ENCODE data around the gene CHCHD5. TPM values are rescaled to one million over a fixed set of nuclear protein-coding genes. Genes with fewer than 3 reads are reported as not detected.
A peak's percentile ranks its signal among the peaks of the same experiment; 100 is the strongest.
"Not testable (repeated sequence)": the region's sequence is repeated elsewhere in the genome, so short reads cannot be mapped to it uniquely, and the experiment has no call there.

The CHCHD5 gene, protein sequence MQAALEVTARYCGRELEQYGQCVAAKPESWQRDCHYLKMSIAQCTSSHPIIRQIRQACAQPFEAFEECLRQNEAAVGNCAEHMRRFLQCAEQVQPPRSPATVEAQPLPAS
- total RNA-seq: 10.4 TPM

DNA sequence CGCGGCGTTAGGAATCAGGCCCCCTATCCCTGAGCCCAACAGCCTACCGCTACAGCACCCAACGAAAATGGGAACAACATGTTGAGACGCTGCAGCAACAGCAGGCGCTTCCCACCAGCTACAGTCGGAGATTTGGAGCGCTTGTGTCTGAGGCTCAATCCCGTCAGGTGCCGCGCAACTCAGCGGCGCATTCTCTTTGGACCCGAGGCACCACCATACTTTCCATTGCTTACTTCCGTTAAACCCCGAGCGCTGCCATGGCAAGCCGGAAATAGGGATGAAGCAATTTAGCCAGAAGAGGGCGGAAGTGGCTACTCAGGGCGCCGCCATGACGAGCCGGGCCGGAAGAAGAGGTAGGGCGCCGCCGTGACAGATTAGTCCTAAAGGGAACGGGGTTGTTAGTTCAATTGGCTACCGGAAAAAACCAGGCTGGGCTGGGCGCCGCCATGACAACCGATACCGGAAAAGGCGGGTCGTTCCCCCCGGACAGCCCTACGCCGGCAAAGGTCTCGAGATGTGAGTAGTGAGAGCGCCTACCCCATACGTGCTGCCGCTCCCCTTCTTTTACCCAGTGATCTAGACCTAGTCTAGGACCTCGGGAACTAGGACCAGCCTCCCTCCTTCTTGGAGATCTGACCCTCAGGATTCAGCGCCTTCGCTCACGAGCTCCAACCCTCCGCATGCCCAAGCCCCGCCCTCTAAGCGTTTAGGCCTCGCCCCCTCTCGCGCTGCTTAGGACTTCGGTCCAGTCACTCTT lies at the start of gene CHCHD5:
Gene CHCHD5 (plus strand): TSS at position 476 of the 757 bp plus-strand sequence. CDS start 39 bp downstream, at position 515.
- Histone ChIP-seq H3K4me3 (ENCODE audit: low read length in 3 of 3) (peak within 1 kb of the TSS; percentile 97 to 98 (median 98)), H3K27me3 (ENCODE audit: control insufficient read depth in 3 of 3, insufficient read depth in 3 of 3, low read length in 3 of 3) (no peaks in the 10 kb centered on the region), H3K36me3 (ENCODE audit: control insufficient read depth in 3 of 3, insufficient read depth in 3 of 3, low read length in 3 of 3) (peaks cover 12% of the 10 kb centered on the region in 3 donors), H3K9me3 (ENCODE audit: control insufficient read depth in 3 of 3, low read length in 3 of 3) (no peaks in the 10 kb centered on the region), H3K9ac (ENCODE audit: low read depth in 1 of 3, low read length in 3 of 3) (peak within 1 kb of the TSS; percentile 90 to 96 (median 96)), H3K27ac (ENCODE audit: low read depth, low read length) (peak within 1 kb of the TSS; percentile 98), H3K4me1 (ENCODE audit: control insufficient read depth in 3 of 3, insufficient read depth in 3 of 3, low read length in 3 of 3) (peaks cover 24 to 45% (median 35%) of the 10 kb centered on the region in 3 donors)

- no peak overlapping the region for H3K27ac ChIP-seq (ENCODE audit: low read depth, low read length)
- H3K4me1 ChIP-seq (ENCODE audit: control insufficient read depth in 3 of 3, insufficient read depth in 3 of 3, low read length in 3 of 3): no peaks in the 10 kb centered on the region
- no peak overlapping the region for H3K4me3 ChIP-seq (ENCODE audit: low read length in 3 of 3)
- no peaks in the 10 kb centered on the region for H3K27me3 ChIP-seq (ENCODE audit: control insufficient read depth in 3 of 3, insufficient read depth in 3 of 3, low read length in 3 of 3)
- H3K9ac ChIP-seq (ENCODE audit: low read depth in 1 of 3, low read length in 3 of 3): no peak overlapping the region
- peaks cover 0 to 13% (median 10%) of the 10 kb centered on the region in 3 donors for H3K36me3 ChIP-seq (ENCODE audit: control insufficient read depth in 3 of 3, insufficient read depth in 3 of 3, low read length in 3 of 3)
- no peaks in the 10 kb centered on the region for H3K9me3 ChIP-seq (ENCODE audit: control insufficient read depth in 3 of 3, low read length in 3 of 3)
Measured at GRCh38 chr2:112534826-112535225, 49.6 kb upstream of the CHCHD5 start.

DNA sequence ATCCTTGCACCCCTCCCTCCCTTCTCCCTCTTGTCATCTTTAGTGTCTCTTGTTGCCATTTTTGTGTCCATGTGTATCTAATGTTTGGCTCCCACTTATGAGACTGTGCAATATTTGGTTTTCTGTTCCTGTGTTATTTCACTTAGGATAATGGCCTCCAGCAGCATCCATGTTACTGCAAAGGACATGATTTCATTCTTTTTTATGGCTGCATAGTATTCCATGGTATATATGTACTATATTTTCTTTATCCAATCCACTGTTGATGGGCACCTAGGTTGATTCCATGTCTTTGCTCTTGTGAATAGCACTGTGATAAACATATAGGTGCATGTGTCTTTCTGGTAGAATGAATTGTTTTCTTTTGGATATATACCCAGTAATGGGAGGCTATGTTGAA lies 47.7 kb upstream of the CHCHD5 start:
- H3K9ac ChIP-seq (ENCODE audit: low read depth in 1 of 3, low read length in 3 of 3); H3K4me3 ChIP-seq (ENCODE audit: low read length in 3 of 3): not testable (repeated sequence)

DNA sequence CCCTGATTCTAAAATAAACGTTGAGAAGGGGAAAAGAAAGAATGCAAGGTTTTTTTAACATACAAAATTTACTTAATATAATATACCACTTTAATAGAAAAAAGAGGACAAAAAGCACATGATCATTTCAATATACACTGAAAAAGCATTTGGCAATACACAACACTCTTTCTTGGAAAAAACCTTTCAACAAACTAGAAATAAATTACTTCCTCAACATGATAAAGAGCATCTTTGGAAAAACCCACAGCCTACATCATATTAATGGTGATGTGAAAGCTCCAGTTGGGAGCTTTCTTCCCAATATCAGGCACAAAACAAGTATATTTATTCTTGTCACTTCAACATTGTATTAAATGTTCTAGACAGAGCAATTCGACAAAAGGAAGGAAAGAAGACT lies 45.1 kb upstream of the CHCHD5 start:
- Histone ChIP-seq H3K9ac (ENCODE audit: low read depth in 1 of 3, low read length in 3 of 3) (no peak overlapping the region), H3K36me3 (ENCODE audit: control insufficient read depth in 3 of 3, insufficient read depth in 3 of 3, low read length in 3 of 3) (no peaks in the 10 kb centered on the region), H3K9me3 (ENCODE audit: control insufficient read depth in 3 of 3, low read length in 3 of 3) (no peaks in the 10 kb centered on the region), H3K4me1 (ENCODE audit: control insufficient read depth in 3 of 3, insufficient read depth in 3 of 3, low read length in 3 of 3) (peaks cover 12 to 25% (median 18%) of the 10 kb centered on the region in 3 donors), H3K27me3 (ENCODE audit: control insufficient read depth in 3 of 3, insufficient read depth in 3 of 3, low read length in 3 of 3) (no peaks in the 10 kb centered on the region), H3K4me3 (ENCODE audit: low read length in 3 of 3) (no peak overlapping the region), H3K27ac (ENCODE audit: low read depth, low read length) (no peak overlapping the region)

More for the DNA sequence above, 47.7 kb upstream of the CHCHD5 start:
- H3K27me3 ChIP-seq (ENCODE audit: control insufficient read depth in 3 of 3, insufficient read depth in 3 of 3, low read length in 3 of 3); H3K27ac ChIP-seq (ENCODE audit: low read depth, low read length); H3K9me3 ChIP-seq (ENCODE audit: control insufficient read depth in 3 of 3, low read length in 3 of 3); H3K36me3 ChIP-seq (ENCODE audit: control insufficient read depth in 3 of 3, insufficient read depth in 3 of 3, low read length in 3 of 3); H3K4me1 ChIP-seq (ENCODE audit: control insufficient read depth in 3 of 3, insufficient read depth in 3 of 3, low read length in 3 of 3): not testable (repeated sequence)

GRCh38 chr2:112540906-112541305 lies 43.5 kb upstream of the CHCHD5 start:
- Histone ChIP-seq H3K36me3 (ENCODE audit: control insufficient read depth in 3 of 3, insufficient read depth in 3 of 3, low read length in 3 of 3) (no peaks in the 10 kb centered on the region), H3K9me3 (ENCODE audit: control insufficient read depth in 3 of 3, low read length in 3 of 3) (no peaks in the 10 kb centered on the region), H3K27me3 (ENCODE audit: control insufficient read depth in 3 of 3, insufficient read depth in 3 of 3, low read length in 3 of 3) (no peaks in the 10 kb centered on the region), H3K4me3 (ENCODE audit: low read length in 3 of 3) (no peak overlapping the region), H3K4me1 (ENCODE audit: control insufficient read depth in 3 of 3, insufficient read depth in 3 of 3, low read length in 3 of 3) (peaks cover 12 to 25% (median 18%) of the 10 kb centered on the region in 3 donors), H3K27ac (ENCODE audit: low read depth, low read length) (no peak overlapping the region), H3K9ac (ENCODE audit: low read depth in 1 of 3, low read length in 3 of 3) (no peak overlapping the region)

GRCh38 chr2:112541315-112542122 lies 42.9 kb upstream of the CHCHD5 start:
- H3K9ac ChIP-seq (ENCODE audit: low read depth in 1 of 3, low read length in 3 of 3): peak overlapping the region; percentile 59 to 88 (median 65)
- H3K36me3 ChIP-seq (ENCODE audit: control insufficient read depth in 3 of 3, insufficient read depth in 3 of 3, low read length in 3 of 3): peaks cover 0 to 2% (median 0%) of the 10 kb centered on the region in 3 donors
- H3K4me3 ChIP-seq (ENCODE audit: low read length in 3 of 3): peak overlapping the region; percentile 79 to 99 (median 95)

GRCh38 chr2:112542123-112542983 lies 42.1 kb upstream of the CHCHD5 start, which contains the start of gene POLR1B:
TSS of gene POLR1B (plus strand) at chr2:112542465. CDS start at chr2:112542495, 30 bp downstream.
- Histone ChIP-seq H3K9me3 (ENCODE audit: control insufficient read depth in 3 of 3, low read length in 3 of 3) (no peaks in the 10 kb centered on the region), H3K36me3 (ENCODE audit: control insufficient read depth in 3 of 3, insufficient read depth in 3 of 3, low read length in 3 of 3) (peaks cover 2% of the 10 kb centered on the region in 3 donors), H3K27ac (ENCODE audit: low read depth, low read length) (peak within 1 kb of the TSS; percentile 80), H3K4me1 (ENCODE audit: control insufficient read depth in 3 of 3, insufficient read depth in 3 of 3, low read length in 3 of 3) (peaks cover 12 to 28% (median 19%) of the 10 kb centered on the region in 3 donors), H3K27me3 (ENCODE audit: control insufficient read depth in 3 of 3, insufficient read depth in 3 of 3, low read length in 3 of 3) (no peaks in the 10 kb centered on the region), H3K9ac (ENCODE audit: low read depth in 1 of 3, low read length in 3 of 3) (peak within 1 kb of the TSS; percentile 59 to 88 (median 65)), H3K4me3 (ENCODE audit: low read length in 3 of 3) (peak within 1 kb of the TSS; percentile 79 to 99 (median 95))

More at GRCh38 chr2:112541315-112542122, 42.9 kb upstream of the CHCHD5 start:
- peaks cover 12 to 25% (median 18%) of the 10 kb centered on the region in 3 donors for H3K4me1 ChIP-seq (ENCODE audit: control insufficient read depth in 3 of 3, insufficient read depth in 3 of 3, low read length in 3 of 3)
- H3K27me3 ChIP-seq (ENCODE audit: control insufficient read depth in 3 of 3, insufficient read depth in 3 of 3, low read length in 3 of 3): no peaks in the 10 kb centered on the region
- H3K9me3 ChIP-seq (ENCODE audit: control insufficient read depth in 3 of 3, low read length in 3 of 3): no peaks in the 10 kb centered on the region
- H3K27ac ChIP-seq (ENCODE audit: low read depth, low read length): peak overlapping the region; percentile 80

- H3K4me1 ChIP-seq (ENCODE audit: control insufficient read depth in 3 of 3, insufficient read depth in 3 of 3, low read length in 3 of 3): peaks cover 12 to 31% (median 20%) of the 10 kb centered on the region in 3 donors
- no peak overlapping the region for H3K27ac ChIP-seq (ENCODE audit: low read depth, low read length)
- H3K4me3 ChIP-seq (ENCODE audit: low read length in 3 of 3): peak overlapping the region; percentile 79 to 99 (median 95)
- no peaks in the 10 kb centered on the region for H3K9me3 ChIP-seq (ENCODE audit: control insufficient read depth in 3 of 3, low read length in 3 of 3)
- H3K27me3 ChIP-seq (ENCODE audit: control insufficient read depth in 3 of 3, insufficient read depth in 3 of 3, low read length in 3 of 3): no peaks in the 10 kb centered on the region
- H3K36me3 ChIP-seq (ENCODE audit: control insufficient read depth in 3 of 3, insufficient read depth in 3 of 3, low read length in 3 of 3): peaks cover 6 to 9% (median 7%) of the 10 kb centered on the region in 3 donors
- H3K9ac ChIP-seq (ENCODE audit: low read depth in 1 of 3, low read length in 3 of 3): peak overlapping the region; percentile 59 to 88 (median 65)
Measured at GRCh38 chr2:112542984-112543661, 41.3 kb upstream of the CHCHD5 start.

DNA sequence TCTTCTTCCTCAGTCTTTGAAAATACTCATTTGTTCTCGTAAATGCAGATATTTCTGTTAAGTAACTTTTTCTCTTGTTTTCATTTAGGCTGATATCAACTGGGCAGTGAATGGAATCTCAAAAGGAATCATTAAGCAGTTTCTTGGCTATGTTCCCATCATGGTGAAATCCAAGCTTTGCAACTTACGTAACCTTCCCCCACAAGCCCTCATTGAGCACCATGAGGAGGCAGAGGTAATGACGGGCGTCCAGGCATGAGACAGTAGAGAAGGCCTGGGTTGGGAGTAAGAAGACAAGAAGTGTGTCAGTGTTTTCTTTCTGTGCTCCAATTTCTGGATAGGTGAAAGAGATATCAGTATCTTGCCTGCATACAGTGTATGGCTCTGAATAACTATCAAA lies 37.1 kb upstream of the CHCHD5 start:
- peaks cover 12 to 20% (median 17%) of the 10 kb centered on the region in 3 donors for H3K4me1 ChIP-seq (ENCODE audit: control insufficient read depth in 3 of 3, insufficient read depth in 3 of 3, low read length in 3 of 3)
- H3K27ac ChIP-seq (ENCODE audit: low read depth, low read length): no peak overlapping the region

More for the DNA sequence above, 37.1 kb upstream of the CHCHD5 start:
- no peak overlapping the region for H3K4me3 ChIP-seq (ENCODE audit: low read length in 3 of 3)
- H3K36me3 ChIP-seq (ENCODE audit: control insufficient read depth in 3 of 3, insufficient read depth in 3 of 3, low read length in 3 of 3): peaks cover 16 to 41% (median 33%) of the 10 kb centered on the region in 3 donors
- no peaks in the 10 kb centered on the region for H3K9me3 ChIP-seq (ENCODE audit: control insufficient read depth in 3 of 3, low read length in 3 of 3)
- no peaks in the 10 kb centered on the region for H3K27me3 ChIP-seq (ENCODE audit: control insufficient read depth in 3 of 3, insufficient read depth in 3 of 3, low read length in 3 of 3)
- no peak overlapping the region for H3K9ac ChIP-seq (ENCODE audit: low read depth in 1 of 3, low read length in 3 of 3)

Data from skeletal muscle tissue (tissue), 4 donors.